Adipocyte (in vitro differentiated cells): ENCODE results near the gene FBXL13.
A peak's percentile ranks its signal among the peaks of the same experiment; 100 is the strongest.

Experiments
- DNase-seq: peaks from one replicate; pipeline ENCODE4 v3.0.0-alpha.2; 2015; ENCODE audit warnings: low read depth
- H3K27me3 ChIP-seq: replicated peaks from 2 replicates; pipeline ENCODE4 v1.7.0; 2013; ENCODE audit warnings: mild to moderate bottlenecking, low read length, moderate library complexity; ENCODE audit not compliant: control insufficient read depth, insufficient read depth
- H3K36me3 ChIP-seq: 2 replicates; pipeline ENCODE4 v1.7.0; 2013; ENCODE audit warnings: low read length, mild to moderate bottlenecking, moderate library complexity; ENCODE audit not compliant: control insufficient read depth, insufficient read depth, severe bottlenecking
- H3K4me1 ChIP-seq: 2 replicates; pipeline ENCODE4 v1.7.0; 2013; ENCODE audit warnings: mild to moderate bottlenecking, low read length, moderate library complexity; ENCODE audit not compliant: control insufficient read depth, insufficient read depth
- H3K4me3 ChIP-seq: 2 replicates; pipeline ENCODE4 v1.7.0; 2013; ENCODE audit warnings: mild to moderate bottlenecking, low read length, moderate library complexity
- H3K9ac ChIP-seq: 2 replicates; pipeline ENCODE4 v1.7.0; 2013; ENCODE audit warnings: mild to moderate bottlenecking, low read length, moderate library complexity
- H3K9me3 ChIP-seq: 2 replicates; pipeline ENCODE4 v1.7.0; 2013; ENCODE audit warnings: mild to moderate bottlenecking, low read length, moderate library complexity; ENCODE audit not compliant: control insufficient read depth

The FBXL13 gene

GRCh38 chr7:102872460-102872859, 202.1 kb downstream of the FBXL13 start:
- H3K4me1 ChIP-seq, result peaks cover 27% of the 10 kb centered on the region
- H3K9ac ChIP-seq, result no peak overlapping the region
- DNase-seq, result peak; percentile 80
- H3K36me3 ChIP-seq, result no peaks in the 10 kb centered on the region
- no peak overlapping the region for H3K4me3 ChIP-seq
- H3K9me3 ChIP-seq, result no peaks in the 10 kb centered on the region
- no peaks in the 10 kb centered on the region for H3K27me3 ChIP-seq

GRCh38 chr7:102869195-102869594, 205.4 kb downstream of the FBXL13 start:
- no peak overlapping the region for H3K9ac ChIP-seq
- no peaks in the 10 kb centered on the region for H3K36me3 ChIP-seq
- no peak for DNase-seq
- no peak overlapping the region for H3K4me3 ChIP-seq
- peaks cover 11% of the 10 kb centered on the region for H3K4me1 ChIP-seq
- no peaks in the 10 kb centered on the region for H3K9me3 ChIP-seq
- no peaks in the 10 kb centered on the region for H3K27me3 ChIP-seq

DNA sequence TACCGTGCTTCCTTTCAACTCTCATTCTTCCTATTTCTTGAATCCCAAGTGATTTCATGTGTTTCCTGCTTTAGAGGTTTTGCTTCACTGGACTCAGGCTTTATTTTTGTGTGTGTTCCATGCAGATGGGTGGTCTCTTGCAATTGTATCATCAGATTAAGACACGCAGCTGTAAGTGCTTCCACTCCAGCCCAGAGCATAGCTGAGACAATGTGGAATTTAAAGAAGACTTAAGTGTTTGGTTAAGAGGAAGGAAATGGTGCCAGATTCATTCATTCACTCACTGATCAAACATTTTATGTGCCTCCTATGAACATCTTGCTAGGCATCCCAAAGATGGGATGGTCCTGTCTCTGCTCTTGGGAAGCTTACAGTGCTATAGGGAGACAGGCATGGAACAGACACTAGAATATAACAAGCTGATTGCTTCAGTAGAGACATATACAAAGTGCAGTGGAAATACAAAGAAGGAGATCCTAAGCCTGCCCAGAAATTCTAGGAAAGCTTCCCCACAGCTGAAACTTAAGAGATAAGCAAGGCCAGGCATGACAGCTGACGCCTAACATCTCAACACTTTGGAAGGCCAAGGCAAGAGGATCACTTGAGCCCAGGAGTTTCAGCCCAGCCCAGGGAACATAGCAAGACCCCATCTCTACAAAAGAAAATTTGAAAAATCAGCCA, 207.9 kb downstream of the FBXL13 start:
- Histone ChIP-seq H3K27me3 (no peaks in the 10 kb centered on the region), H3K4me3 (no peak overlapping the region), H3K4me1 (peaks cover under 1% of the 10 kb centered on the region), H3K9me3 (no peaks in the 10 kb centered on the region), H3K36me3 (no peaks in the 10 kb centered on the region), H3K9ac (no peak overlapping the region)
- no peak for DNase-seq

GRCh38 chr7:102864958-102865357, 209.6 kb downstream of the FBXL13 start:
- Histone ChIP-seq H3K9ac (no peak overlapping the region), H3K36me3 (no peaks in the 10 kb centered on the region), H3K4me3 (no peak overlapping the region), H3K9me3 (no peaks in the 10 kb centered on the region), H3K27me3 (no peaks in the 10 kb centered on the region), H3K4me1 (peaks cover 5% of the 10 kb centered on the region)
- no peak for DNase-seq

DNA sequence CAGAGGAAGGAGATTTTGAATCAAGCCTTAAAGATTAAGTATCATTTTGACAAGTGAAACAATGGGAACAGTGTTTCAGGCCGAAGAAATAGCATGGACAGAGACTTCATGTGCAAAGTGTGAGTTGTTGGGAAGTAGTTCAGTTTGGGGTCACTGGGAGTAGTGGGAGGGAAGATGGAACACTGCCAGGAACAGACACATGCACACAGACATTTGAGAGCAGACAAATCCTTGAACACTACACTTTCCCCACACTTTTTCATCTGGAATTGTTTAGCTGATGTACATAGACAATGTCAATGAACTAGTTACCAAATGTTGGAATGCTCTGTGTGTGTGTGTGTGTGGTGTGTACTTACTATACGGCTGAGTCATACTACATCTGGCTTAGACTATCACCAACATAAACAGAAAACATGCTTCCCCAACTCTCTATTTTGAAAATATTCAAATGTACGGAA, 214.2 kb downstream of the FBXL13 start:
- Histone ChIP-seq H3K27me3 (no peaks in the 10 kb centered on the region), H3K9me3 (no peaks in the 10 kb centered on the region), H3K36me3 (no peaks in the 10 kb centered on the region), H3K9ac (no peak overlapping the region), H3K4me1 (peaks cover 17% of the 10 kb centered on the region), H3K4me3 (no peak overlapping the region)
- DNase-seq, result peak; percentile 93

DNA sequence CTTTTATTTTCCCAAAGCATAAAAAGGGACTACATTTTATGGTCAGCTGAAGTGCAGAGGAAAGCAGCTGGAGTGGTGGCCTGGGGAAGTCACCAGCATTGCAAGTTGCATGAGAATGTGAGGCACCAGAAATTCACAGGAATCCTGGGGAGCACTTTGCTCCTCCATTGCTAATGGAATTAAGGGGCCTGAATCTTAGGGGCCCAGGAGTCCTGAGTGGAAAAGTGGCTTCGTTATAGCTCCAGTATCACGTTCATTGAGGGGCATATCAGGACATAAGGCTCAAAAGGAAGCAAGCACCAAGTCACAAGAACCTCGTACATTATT, 214.8 kb downstream of the FBXL13 start:
- no peaks in the 10 kb centered on the region for H3K9me3 ChIP-seq
- no peak overlapping the region for H3K9ac ChIP-seq
- H3K4me1 ChIP-seq, result peaks cover 17% of the 10 kb centered on the region
- no peak overlapping the region for H3K4me3 ChIP-seq
- no peak for DNase-seq
- H3K36me3 ChIP-seq, result no peaks in the 10 kb centered on the region
- H3K27me3 ChIP-seq, result no peaks in the 10 kb centered on the region

DNA sequence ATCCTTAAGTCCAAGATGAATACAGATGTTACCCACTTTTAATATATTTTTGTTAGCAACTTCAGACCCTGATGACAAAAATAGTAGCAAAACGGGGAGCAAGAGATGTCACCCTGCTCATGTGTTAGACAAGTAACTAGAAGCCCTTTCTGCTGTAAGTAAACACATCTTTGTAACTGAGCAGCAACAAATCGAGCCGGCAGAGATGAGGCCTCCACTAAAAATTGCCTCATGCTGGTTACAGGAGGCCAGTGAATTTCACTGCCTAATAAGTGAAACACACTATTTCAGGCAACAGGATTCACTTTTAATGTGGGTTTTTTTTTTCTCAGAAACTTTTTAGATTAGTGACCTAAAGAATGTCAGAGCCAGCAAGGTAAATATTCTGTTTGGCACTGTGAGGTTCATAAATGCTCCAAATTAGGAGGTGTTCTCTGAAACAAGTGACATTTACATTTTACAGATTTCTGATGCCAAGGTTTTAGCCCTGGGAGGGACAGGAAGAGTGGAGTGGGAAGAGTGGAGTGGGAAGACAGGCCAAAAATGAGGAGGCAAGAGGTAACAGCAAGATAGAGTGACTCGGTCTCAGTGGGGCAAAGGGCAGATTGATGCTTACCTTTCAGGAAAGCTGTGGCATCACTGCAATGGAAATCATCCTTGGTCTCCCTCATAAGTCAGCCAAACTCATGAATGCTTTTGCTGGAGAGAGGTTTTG, 215.4 kb downstream of the FBXL13 start:
- Histone ChIP-seq H3K27me3 (no peaks in the 10 kb centered on the region), H3K9ac (no peak overlapping the region), H3K4me3 (no peak overlapping the region), H3K9me3 (no peaks in the 10 kb centered on the region), H3K4me1 (peaks cover 17% of the 10 kb centered on the region), H3K36me3 (no peaks in the 10 kb centered on the region)
- DNase-seq, result no peak

GRCh38 chr7:102856036-102856435, 218.6 kb downstream of the FBXL13 start:
- H3K27me3 ChIP-seq, result no peaks in the 10 kb centered on the region
- no peak overlapping the region for H3K9ac ChIP-seq
- H3K4me1 ChIP-seq, result peaks cover 17% of the 10 kb centered on the region
- no peak for DNase-seq
- H3K36me3 ChIP-seq, result no peaks in the 10 kb centered on the region
- no peaks in the 10 kb centered on the region for H3K9me3 ChIP-seq
- no peak overlapping the region for H3K4me3 ChIP-seq

DNA sequence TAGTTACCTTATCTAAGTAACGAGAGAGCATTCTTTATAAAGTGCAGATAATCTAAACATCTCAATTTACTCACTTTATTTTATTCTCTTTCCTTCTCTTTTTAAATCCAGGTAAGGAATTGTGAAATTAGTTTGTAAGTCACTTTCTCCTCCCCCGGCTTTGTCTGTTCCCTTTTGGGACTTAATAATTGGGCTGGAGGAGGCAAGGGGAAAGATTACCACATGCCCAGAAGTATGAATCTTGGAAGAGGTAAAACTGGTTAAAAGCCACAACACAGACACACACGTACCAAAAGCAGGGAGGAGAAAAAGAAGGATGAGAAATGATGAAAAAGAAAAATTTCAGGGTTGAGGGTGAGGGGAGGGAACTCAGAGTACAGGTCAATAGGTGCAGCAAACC, 225.1 kb downstream of the FBXL13 start:
- Histone ChIP-seq H3K27me3 (no peaks in the 10 kb centered on the region), H3K4me1 (peaks cover 10% of the 10 kb centered on the region), H3K9me3 (no peaks in the 10 kb centered on the region), H3K36me3 (no peaks in the 10 kb centered on the region), H3K9ac (no peak overlapping the region), H3K4me3 (no peak overlapping the region)
- no peak for DNase-seq

GRCh38 chr7:102849079-102849478, 225.5 kb downstream of the FBXL13 start:
- Histone ChIP-seq H3K9me3 (no peaks in the 10 kb centered on the region), H3K4me1 (peaks cover 10% of the 10 kb centered on the region), H3K36me3 (no peaks in the 10 kb centered on the region), H3K4me3 (no peak overlapping the region), H3K27me3 (no peaks in the 10 kb centered on the region), H3K9ac (no peak overlapping the region)
- DNase-seq, result peak; percentile 48

DNA sequence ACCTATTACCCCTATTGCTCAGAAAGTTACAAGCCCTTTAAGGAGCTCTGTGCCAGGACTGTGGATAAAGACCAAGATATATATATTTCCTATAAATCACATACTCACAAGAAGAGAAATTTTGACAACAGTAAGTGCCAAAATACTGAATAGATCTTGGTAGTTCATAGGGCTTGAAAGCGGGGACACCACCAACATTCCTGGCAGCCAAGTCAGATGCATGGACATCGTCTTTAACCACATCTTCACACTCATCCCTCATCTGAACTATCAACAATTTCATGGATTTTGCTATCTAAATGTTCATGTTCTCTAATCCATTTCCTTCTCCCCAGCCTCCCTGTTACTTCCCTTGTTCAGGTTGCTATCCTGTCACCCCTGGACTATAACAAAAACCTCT, 229.2 kb downstream of the FBXL13 start:
- Histone ChIP-seq H3K4me3 (no peak overlapping the region), H3K27me3 (no peaks in the 10 kb centered on the region), H3K9ac (no peak overlapping the region), H3K9me3 (no peaks in the 10 kb centered on the region), H3K36me3 (no peaks in the 10 kb centered on the region), H3K4me1 (peaks cover 15% of the 10 kb centered on the region)
- no peak for DNase-seq
